HFF-Myc (cell line): ENCODE measurements around the gene FOXL2.

Experiments used
- DNase-seq: peaks from one replicate; pipeline ENCODE4 v3.0.0-alpha.2; 2011; ENCODE audit warnings: low read depth; ENCODE audit errors: extremely low read depth
- H3K4me3 ChIP-seq: replicated peaks from 2 replicates; pipeline ENCODE4 v1.5.1; 2011; ENCODE audit warnings: low read depth, mild to moderate bottlenecking, control low read depth, low read length
- TF ChIP-seq, protein P1 (sequence below): IDR thresholded peaks from 2 replicates; pipeline ENCODE4 v1.5.1; 2012; ENCODE audit warnings: mild to moderate bottlenecking, low read depth, low read length, control low read depth; ENCODE audit errors: missing control alignments

FOXL2 gene

DNA sequence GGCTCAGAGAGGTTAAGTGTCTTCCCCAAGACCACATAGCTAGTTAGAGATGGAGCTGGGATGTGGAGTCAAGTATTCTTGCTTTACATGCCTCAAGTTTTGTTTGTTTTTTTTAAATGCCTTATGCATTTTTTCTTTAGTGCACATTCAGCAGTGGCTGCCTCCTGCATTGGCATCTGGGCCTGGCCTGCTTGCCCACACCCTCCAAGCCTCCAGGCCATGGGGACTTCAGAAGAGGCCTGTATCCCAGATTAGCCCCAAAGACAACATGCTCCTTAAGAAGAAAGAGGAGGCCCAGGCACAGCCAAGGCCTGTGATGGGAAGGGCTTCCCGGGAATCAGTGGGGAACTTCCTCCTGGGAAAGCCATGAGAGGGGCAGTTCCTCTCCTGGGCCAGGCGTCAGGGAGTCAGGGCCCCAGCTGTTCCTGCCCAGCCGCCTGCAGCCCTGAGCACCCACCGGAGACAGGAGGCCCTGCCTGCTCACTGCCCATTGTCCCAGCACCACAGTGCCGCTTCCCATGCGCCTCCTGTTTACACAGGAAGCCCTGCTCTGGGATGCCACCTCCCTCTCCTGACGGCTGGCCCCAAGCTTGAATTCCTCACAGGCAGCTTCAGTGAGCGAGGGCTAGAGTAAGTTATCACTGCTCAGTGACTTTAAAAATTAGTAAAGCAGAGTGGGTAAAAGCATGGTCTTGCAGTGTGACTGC is 16.1 kb upstream of the FOXL2 start:
- TF ChIP-seq, protein P1, sequence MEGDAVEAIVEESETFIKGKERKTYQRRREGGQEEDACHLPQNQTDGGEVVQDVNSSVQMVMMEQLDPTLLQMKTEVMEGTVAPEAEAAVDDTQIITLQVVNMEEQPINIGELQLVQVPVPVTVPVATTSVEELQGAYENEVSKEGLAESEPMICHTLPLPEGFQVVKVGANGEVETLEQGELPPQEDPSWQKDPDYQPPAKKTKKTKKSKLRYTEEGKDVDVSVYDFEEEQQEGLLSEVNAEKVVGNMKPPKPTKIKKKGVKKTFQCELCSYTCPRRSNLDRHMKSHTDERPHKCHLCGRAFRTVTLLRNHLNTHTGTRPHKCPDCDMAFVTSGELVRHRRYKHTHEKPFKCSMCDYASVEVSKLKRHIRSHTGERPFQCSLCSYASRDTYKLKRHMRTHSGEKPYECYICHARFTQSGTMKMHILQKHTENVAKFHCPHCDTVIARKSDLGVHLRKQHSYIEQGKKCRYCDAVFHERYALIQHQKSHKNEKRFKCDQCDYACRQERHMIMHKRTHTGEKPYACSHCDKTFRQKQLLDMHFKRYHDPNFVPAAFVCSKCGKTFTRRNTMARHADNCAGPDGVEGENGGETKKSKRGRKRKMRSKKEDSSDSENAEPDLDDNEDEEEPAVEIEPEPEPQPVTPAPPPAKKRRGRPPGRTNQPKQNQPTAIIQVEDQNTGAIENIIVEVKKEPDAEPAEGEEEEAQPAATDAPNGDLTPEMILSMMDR = no peak
- DNase-seq = no peak
- H3K4me3 ChIP-seq = no peak overlapping the region

DNA sequence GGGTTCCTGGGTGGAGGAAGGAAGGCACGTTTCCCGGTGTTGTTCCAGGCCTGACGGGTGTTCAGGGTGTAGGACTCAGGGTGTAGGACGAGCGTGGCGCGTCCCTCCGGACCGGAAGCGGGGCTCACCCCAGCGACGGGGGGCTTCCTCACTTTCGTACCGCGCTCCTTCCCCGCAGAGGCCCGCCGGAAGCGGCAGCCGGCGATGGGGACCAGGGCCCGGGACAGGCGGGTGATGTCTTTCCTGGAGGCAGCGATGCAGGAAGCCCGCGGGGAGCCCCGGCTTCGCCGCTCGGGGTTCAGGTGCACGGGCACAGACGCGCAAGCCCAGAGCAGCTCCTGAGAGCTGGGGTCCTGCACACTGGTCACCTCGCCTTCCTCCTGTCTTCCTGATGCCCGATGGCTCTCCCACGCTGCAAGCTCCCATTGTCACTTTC is 13.5 kb upstream of the FOXL2 start:
- no peak overlapping the region for H3K4me3 ChIP-seq
- no peak for DNase-seq
- TF ChIP-seq, protein P1 = no peak

DNA sequence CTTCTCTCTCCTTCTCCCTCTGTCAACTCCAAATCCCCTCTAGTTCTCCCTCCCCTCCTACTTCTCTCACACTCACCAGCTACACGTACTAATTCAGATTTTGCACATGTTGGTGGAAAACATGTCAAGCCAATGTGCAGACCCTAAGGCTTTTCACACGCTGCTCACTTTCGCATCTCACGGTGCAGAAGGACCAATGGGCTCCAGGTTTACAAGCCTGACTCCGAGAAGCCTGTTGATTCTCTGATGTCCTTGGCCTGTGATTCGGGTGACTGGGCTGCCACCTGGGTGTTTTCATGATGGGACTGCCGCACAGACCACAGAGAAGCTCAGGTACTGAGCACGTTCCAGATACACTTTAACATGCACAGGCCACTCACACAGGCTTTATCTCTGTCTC is 3.8 kb upstream of the FOXL2 start:
- DNase-seq = no peak
- no peak overlapping the region for H3K4me3 ChIP-seq
- TF ChIP-seq, protein P1 = no peak

DNA sequence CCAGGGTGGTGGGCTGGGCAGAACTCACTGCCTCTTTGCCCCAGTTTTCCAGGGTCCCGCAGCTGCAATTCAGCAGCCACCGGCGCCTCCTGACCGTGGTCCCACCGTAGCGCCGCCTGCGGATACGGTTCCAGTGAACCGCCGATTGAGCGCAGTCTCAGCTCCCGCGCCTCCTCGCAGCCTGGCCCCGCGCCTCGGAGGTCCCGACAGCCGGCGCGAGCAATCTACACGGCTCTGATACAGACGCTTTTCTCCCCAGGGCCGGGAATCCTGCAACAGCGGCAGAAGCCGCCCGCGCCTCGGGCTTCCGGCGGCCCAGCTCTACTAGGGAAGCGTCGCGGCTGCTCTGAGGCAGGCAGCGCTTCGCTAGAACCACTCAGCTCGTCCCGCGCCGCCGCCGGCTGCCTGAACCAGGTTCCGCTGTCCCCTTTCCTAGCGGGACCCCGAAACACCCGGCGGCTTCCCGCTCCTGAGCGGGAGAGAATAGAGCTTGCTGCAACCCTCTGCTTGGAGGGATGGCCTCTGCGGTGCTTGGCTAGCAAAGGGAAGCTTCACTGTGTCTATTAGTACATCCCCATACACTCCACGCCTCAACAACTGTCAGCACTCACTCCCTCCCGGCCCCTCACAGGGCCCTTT is 3.2 kb upstream of the FOXL2 start:
- no peak for DNase-seq
- peak overlapping the region; percentile 21 for H3K4me3 ChIP-seq
- TF ChIP-seq, protein P1 = no peak

DNA sequence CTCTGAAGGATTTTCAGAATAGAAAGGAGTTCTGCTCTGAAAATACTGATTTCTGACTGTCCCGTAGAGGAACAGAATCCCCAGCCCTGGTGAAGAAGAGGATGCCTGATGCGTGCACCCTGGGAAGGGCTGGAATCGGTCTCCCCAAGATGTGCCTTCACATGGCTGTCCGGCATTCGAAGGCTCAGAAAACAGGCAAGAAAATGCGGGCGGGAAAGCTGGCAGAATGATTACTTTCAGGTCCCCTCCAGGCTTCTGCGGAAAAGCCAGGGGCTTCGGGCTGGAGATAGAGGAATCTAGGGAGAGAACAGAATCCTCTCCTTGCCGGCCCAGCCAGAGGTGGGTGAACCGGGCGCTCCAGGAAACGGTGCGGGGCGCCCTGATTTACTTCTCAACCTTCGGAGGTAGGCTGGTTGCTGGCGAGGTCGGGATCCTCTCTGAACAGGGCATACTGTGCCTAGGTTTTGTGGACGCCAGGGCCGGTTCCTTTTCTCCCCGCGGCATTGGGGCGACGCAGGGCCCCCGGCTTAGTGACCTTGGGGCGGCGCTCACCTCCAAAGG is 2.6 kb upstream of the FOXL2 start:
- TF ChIP-seq, protein P1 = no peak
- no peak for DNase-seq
- peak overlapping the region; percentile 21 for H3K4me3 ChIP-seq

DNA sequence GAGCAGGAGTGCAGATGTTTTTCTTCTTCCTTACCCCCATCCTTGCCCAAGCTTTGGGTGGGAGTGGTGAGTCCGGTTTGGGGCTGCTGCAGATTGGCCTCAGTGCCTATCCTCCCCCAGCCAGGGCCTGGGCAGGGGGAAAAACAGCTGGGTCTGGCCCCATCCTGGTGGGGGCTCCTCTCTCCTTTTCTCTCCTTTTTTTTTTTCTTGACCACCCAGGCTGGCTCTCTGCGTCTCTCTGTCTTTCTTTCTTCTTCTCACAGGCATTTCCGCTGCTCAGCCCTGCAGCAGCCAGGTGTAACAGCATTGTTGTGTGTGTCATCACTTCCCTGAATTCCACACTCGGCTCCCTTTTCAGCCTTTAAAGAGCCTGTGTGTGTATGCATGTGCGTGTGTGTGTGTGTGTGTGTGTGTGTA is 2.1 kb upstream of the FOXL2 start:
- TF ChIP-seq, protein P1 = no peak
- no peak overlapping the region for H3K4me3 ChIP-seq
- DNase-seq = no peak
